OCI-LY7 (cell line): ENCODE results near the gene OR2T33. TPM values are rescaled to one million over a fixed set of nuclear protein-coding genes. Genes with fewer than 3 reads are reported as not detected.
"Not testable (repeated sequence)": the region's sequence is repeated elsewhere in the genome, so short reads cannot be mapped to it uniquely, and the experiment has no call there.

ENCODE experiments used
- BruUV-seq: library from RNA; stranded (reverse); fragments of 400-500 nt; replicated peaks from 2 replicates; lab custom pipeline; 2021; lab: Mats Ljungman, UMichigan
- CTCF ChIA-PET: fragments of 300-600 bp; sonication (Branson Sonifier 250); formaldehyde crosslinking; loops from one replicate; lab custom pipeline; 2022; ENCODE audit warnings: antibody characterized with exemption; ENCODE audit not compliant: unreplicated experiment; lab: Charles Lee
- POLR2A ChIA-PET: fragments of 300-600 bp; sonication (Branson Sonifier 250); formaldehyde crosslinking; loops from one replicate; lab custom pipeline; 2022; ENCODE audit warnings: antibody characterized with exemption; lab: Charles Lee
- DNase-seq: peaks from one replicate; pipeline ENCODE4 v3.0.0-alpha.2; 2015; ENCODE audit warnings: low spot score
- H2AFZ ChIP-seq: fragments of 200-600 bp; sonication (generic), shearing (Covaris generic); 2 replicates; pipeline ENCODE4 v1.6.1; 2014; ENCODE audit warnings: mild to moderate bottlenecking, antibody characterized with exemption, low read length, moderate library complexity
- H3K27ac ChIP-seq: fragments of 200-600 bp; sonication (generic); 2 replicates; pipeline ENCODE4 v1.5.1; 2014; ENCODE audit warnings: mixed run types, low read depth, mild to moderate bottlenecking, moderate library complexity, low read length, inconsistent platforms; ENCODE audit not compliant: poor library complexity, severe bottlenecking
- H3K36me3 ChIP-seq: fragments of 200-600 bp; sonication (generic); 2 replicates; pipeline ENCODE4 v1.6.1; 2014; ENCODE audit warnings: mild to moderate bottlenecking, antibody characterized with exemption, low read length, moderate library complexity, mixed read lengths; ENCODE audit not compliant: insufficient read depth
- H3K4me1 ChIP-seq: fragments of 200-600 bp; sonication (generic); 2 replicates; pipeline ENCODE4 v1.5.1; 2014; ENCODE audit warnings: mild to moderate bottlenecking, low read length; ENCODE audit not compliant: insufficient read depth, poor library complexity, severe bottlenecking
- H3K4me2 ChIP-seq: fragments of 200-600 bp; sonication (generic); 2 replicates; pipeline ENCODE4 v1.6.1; 2014; ENCODE audit warnings: mild to moderate bottlenecking, low read length
- H3K4me3 ChIP-seq: fragments of 200-600 bp; sonication (generic); 2 replicates; pipeline ENCODE4 v1.5.1; 2014; ENCODE audit warnings: mild to moderate bottlenecking, low read depth, low read length; ENCODE audit not compliant: poor library complexity, severe bottlenecking
- H3K79me2 ChIP-seq: fragments of 200-600 bp; sonication (generic); 2 replicates; pipeline ENCODE4 v1.6.1; 2016; ENCODE audit warnings: low read depth, mild to moderate bottlenecking, low read length, moderate library complexity, mixed read lengths; ENCODE audit not compliant: insufficient read depth
- H3K9me2 ChIP-seq: fragments of 200-600 bp; sonication (generic); 2 replicates; pipeline ENCODE4 v1.6.1; 2016; ENCODE audit warnings: mild to moderate bottlenecking, low read length, mixed read lengths; ENCODE audit not compliant: insufficient read depth
- H3K9me3 ChIP-seq: fragments of 200-600 bp; sonication (generic); 2 replicates; pipeline ENCODE4 v1.6.1; 2014; ENCODE audit warnings: mild to moderate bottlenecking, mixed run types, low read length, mixed read lengths
- H4K20me1 ChIP-seq: fragments of 200-600 bp; sonication (generic); 2 replicates; pipeline ENCODE4 v1.6.1; 2014; ENCODE audit warnings: mild to moderate bottlenecking, antibody characterized with exemption, low read length, moderate library complexity, mixed read lengths; ENCODE audit not compliant: insufficient read depth
- EZH2phosphoT487 ChIP-seq: fragments of 200-600 bp; sonication (generic); IDR thresholded peaks from 2 replicates; pipeline ENCODE4 v1.6.1; 2018; ENCODE audit warnings: low read depth, borderline replicate concordance, mild to moderate bottlenecking, mixed run types, antibody characterized with exemption, low read length, moderate library complexity, mixed read lengths
- intact Hi-C: fragments of 100-400 bp; cut with micrococcal nuclease; formaldehyde crosslinking; loops from one replicate; pipeline ENCODE4 v1.10.0; 2022; ENCODE audit not compliant: unreplicated experiment
- total RNA-seq, 2 experiments: library from RNA; depleted of rRNA in 1 of 2; stranded (reverse); fragments of >200 nt in 1 of 2; shearing (Covaris generic) in 1 of 2; gene quantifications; 2 replicates each; pipeline ENCODE4 v1.2.3, GENCODE V29; 2014 to 2022
- TF ChIP-seq, protein P1 (sequence below): fragments of 200-600 bp; sonication (generic); conservative IDR thresholded peaks from 2 replicates; pipeline ENCODE4 v1.5.1; 2014; ENCODE audit warnings: mild to moderate bottlenecking, antibody characterized with exemption, low read length, moderate library complexity, mixed read lengths

OR2T33 gene
- total RNA-seq, 2 experiments from 2014 or later, result not detected

DNA sequence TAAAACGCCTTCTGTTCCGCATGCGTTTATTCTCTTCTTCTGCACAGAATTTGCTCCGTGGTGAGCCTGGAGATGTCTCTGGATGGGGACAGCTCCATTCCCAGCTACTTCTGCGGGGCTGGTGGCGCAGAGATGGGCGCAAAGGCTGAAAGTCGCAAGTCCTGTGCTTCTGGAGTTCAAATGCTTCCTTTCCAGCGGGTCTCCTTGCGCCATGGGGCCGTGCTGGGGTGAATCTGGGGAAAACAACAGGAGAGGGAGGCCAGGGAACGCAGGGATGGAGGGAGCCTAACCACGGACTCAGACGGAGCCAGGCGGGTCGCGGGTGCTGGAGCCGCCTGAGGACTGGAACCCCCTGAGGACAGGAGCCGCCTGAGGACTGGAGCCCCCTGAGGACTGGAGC is 28.3 kb upstream of the OR2T33 start:
- H4K20me1 ChIP-seq, result no peaks in the 10 kb centered on the region
- ChIA-PET CTCF (no interaction called here), POLR2A (no interaction called here)
- no peak overlapping the region for H3K27ac ChIP-seq
- H3K9me3 ChIP-seq, result no peaks in the 10 kb centered on the region
- TF ChIP-seq, protein P1, sequence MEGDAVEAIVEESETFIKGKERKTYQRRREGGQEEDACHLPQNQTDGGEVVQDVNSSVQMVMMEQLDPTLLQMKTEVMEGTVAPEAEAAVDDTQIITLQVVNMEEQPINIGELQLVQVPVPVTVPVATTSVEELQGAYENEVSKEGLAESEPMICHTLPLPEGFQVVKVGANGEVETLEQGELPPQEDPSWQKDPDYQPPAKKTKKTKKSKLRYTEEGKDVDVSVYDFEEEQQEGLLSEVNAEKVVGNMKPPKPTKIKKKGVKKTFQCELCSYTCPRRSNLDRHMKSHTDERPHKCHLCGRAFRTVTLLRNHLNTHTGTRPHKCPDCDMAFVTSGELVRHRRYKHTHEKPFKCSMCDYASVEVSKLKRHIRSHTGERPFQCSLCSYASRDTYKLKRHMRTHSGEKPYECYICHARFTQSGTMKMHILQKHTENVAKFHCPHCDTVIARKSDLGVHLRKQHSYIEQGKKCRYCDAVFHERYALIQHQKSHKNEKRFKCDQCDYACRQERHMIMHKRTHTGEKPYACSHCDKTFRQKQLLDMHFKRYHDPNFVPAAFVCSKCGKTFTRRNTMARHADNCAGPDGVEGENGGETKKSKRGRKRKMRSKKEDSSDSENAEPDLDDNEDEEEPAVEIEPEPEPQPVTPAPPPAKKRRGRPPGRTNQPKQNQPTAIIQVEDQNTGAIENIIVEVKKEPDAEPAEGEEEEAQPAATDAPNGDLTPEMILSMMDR, result no peak
- TF ChIP-seq EZH2phosphoT487, result no peak
- no peaks in the 10 kb centered on the region for H3K9me2 ChIP-seq
- DNase-seq, result no peak
- H3K4me2 ChIP-seq, result no peak overlapping the region
- H3K36me3 ChIP-seq, result no peaks in the 10 kb centered on the region
- no TSS peak for BruUV-seq
- no peak overlapping the region for H2AFZ ChIP-seq
- no peaks in the 10 kb centered on the region for H3K4me1 ChIP-seq
- no peaks in the 10 kb centered on the region for H3K79me2 ChIP-seq
- H3K4me3 ChIP-seq, result no peak overlapping the region
- intact Hi-C loops, result no loop called here

DNA sequence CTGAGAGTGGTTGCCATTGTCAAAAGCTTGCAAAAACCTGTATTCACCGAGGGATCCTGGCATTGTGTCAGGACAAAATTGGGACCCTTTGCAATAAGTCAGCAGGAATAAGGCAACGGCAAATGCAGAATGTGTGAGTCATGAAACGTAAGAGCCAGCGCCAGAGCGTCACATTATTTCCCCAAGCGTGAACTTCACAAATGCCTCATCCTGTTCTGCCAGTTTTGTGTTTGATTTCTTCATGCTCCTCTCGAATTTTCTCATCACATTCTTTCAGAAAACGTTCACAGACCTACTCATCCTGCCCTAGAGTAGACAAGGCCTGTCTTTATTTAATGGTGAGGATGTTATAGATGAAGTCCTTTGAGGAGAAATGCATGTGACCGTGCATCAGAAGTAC is 27.9 kb upstream of the OR2T33 start:
- DNase-seq, H3K4me3 ChIP-seq, H4K20me1 ChIP-seq, H3K27ac ChIP-seq, BruUV-seq, CTCF ChIA-PET, intact Hi-C loops, H3K79me2 ChIP-seq, POLR2A ChIA-PET, H3K4me2 ChIP-seq, H3K9me3 ChIP-seq, H3K9me2 ChIP-seq, H3K4me1 ChIP-seq, H3K36me3 ChIP-seq, H2AFZ ChIP-seq: not testable (repeated sequence)

DNA sequence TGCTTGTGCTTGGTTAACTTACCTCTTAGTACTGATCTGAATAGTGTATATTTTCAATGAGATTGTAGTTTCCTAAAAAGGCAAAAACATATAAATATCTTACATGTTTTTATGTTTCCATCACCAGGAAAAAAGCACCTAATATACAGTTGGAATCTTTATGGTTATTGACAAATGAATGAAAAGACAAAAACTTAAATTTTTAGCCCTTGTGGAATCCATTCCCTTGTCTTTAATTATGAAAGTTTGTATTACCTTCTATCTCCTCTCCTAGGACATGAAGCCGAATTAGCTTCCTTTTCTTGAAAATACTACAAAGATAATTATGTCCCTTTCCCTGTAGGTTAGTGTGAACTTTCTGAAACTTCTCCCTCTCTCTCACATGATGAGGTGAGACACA is 25.5 kb upstream of the OR2T33 start, which contains the start of gene OR2T12:
Gene OR2T12 (minus strand): TSS at position 101 of the 400 bp plus-strand sequence. CDS start 7,846 bp downstream, outside the sequence.
- H3K79me2 ChIP-seq, result no peaks in the 10 kb centered on the region
- no peak within 1 kb of the TSS for H3K4me3 ChIP-seq
- H3K4me2 ChIP-seq, result no peak within 1 kb of the TSS
- TF ChIP-seq, protein P1, result no peak
- TF ChIP-seq EZH2phosphoT487, result no peak
- no peaks in the 10 kb centered on the region for H3K9me2 ChIP-seq
- H4K20me1 ChIP-seq, result no peaks in the 10 kb centered on the region
- H2AFZ ChIP-seq, result no peak within 1 kb of the TSS
- ChIA-PET POLR2A (no interaction called here), CTCF (no interaction called here)
- H3K4me1 ChIP-seq, result no peaks in the 10 kb centered on the region
- no TSS peak for BruUV-seq
- H3K36me3 ChIP-seq, result no peaks in the 10 kb centered on the region
- DNase-seq, result no peak
- H3K27ac ChIP-seq, result no peak within 1 kb of the TSS
- H3K9me3 ChIP-seq, result no peaks in the 10 kb centered on the region
- intact Hi-C loops, result no loop called here
